ENCODE data around the gene FGF14. TPM values are rescaled to one million over a fixed set of nuclear protein-coding genes. Genes with fewer than 3 reads are reported as not detected.

The FGF14 gene
- total and polyA plus RNA-seq, 2 donors (not counting 3 experiments of a cell fraction or from before 2014, with no cell fraction given) = not detected

GRCh38 chr13:102289606-102290005, 112.2 kb downstream of the FGF14 start:
- Histone ChIP-seq H3K4me1 (ENCODE audit: control insufficient read depth, extremely low read depth, insufficient read depth, low read length) (no peaks in the 10 kb centered on the region), H3K9ac (replicated peaks; ENCODE audit: extremely low read depth, insufficient read depth, low read length) (no peak overlapping the region), H3K4me2 (ENCODE audit: insufficient read depth, low read length) (no peak overlapping the region), H2AFZ (ENCODE audit: low read depth, low read length) (no peak overlapping the region), H3K4me3 (replicated peaks in 1 of 3; ENCODE audit: insufficient read depth in 1 of 3, low read depth in 1 of 3, low read length in 3 of 3) (no peak overlapping the region), H4K20me1 (replicated peaks; ENCODE audit: control insufficient read depth, extremely low read depth, insufficient read depth, low read length) (no peaks in the 10 kb centered on the region), H3K27me3 (ENCODE audit: control insufficient read depth in 2 of 2, insufficient read depth in 2 of 2, low read length in 2 of 2) (no peaks in the 10 kb centered on the region), H3K79me2 (ENCODE audit: control insufficient read depth, insufficient read depth, low read length) (no peaks in the 10 kb centered on the region), H3K9me3 (replicated peaks; ENCODE audit: control insufficient read depth, insufficient read depth, low read length) (no peaks in the 10 kb centered on the region), H3K9me1 (replicated peaks; ENCODE audit: control insufficient read depth, extremely low read depth, insufficient read depth, low read length) (no peaks in the 10 kb centered on the region), H3K27ac (ENCODE audit: insufficient read depth, low read depth, low read length) (no peak overlapping the region), H3K36me3 (ENCODE audit: control insufficient read depth in 2 of 2, extremely low read depth in 1 of 2, insufficient read depth in 2 of 2, low read length in 2 of 2) (no peaks in the 10 kb centered on the region)
- intact Hi-C loops (cut with micrococcal nuclease) = no loop called here
- dilution Hi-C loops (cut with MboI; ENCODE audit: extremely low pct_ligation_motif_present, low sequenced_read_pairs) = no loop called here
- FAIRE-seq (no peak), DNase-seq (ENCODE audit: low read depth, low spot score) (no peak)
- ChIA-PET POLR2A (no interaction called here), CTCF (interaction anchor here (0.6 to 1.0 kb wide), 2 partner anchors 37 to 113 kb away, joined by 3 to 5 read pairs; no protein-coding TSS in a partner anchor)
- no TSS peak for BruUV-seq (replicated peaks)
- TF ChIP-seq, protein P1, sequence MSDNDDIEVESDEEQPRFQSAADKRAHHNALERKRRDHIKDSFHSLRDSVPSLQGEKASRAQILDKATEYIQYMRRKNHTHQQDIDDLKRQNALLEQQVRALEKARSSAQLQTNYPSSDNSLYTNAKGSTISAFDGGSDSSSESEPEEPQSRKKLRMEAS (IDR thresholded peaks at IDR 0.05; ENCODE audit: insufficient read depth, insufficient read length) = no peak
- TF ChIP-seq JUN (IDR thresholded peaks at IDR 0.05; ENCODE audit: borderline replicate concordance, insufficient read depth, insufficient read length, low read depth) = no peak
- no peak for TF ChIP-seq GATA2 (IDR thresholded peaks at IDR 0.05; ENCODE audit: insufficient read depth, insufficient read length, low read depth, low read length)
- TF ChIP-seq FOS (IDR thresholded peaks at IDR 0.05; ENCODE audit: borderline replicate concordance, insufficient read depth, low read length) = no peak
- no peak for TF ChIP-seq CTCF (IDR thresholded peaks at IDR 0.05; ENCODE audit: extremely low read depth in 1 of 2, insufficient read depth in 1 of 2, low read depth in 1 of 2, low read length in 2 of 2)
- TF ChIP-seq POLR2A (IDR thresholded peaks at IDR 0.05; ENCODE audit: low read depth, low read length) = no peak
- no peak for TF ChIP-seq POLR2AphosphoS5 (IDR thresholded peaks at IDR 0.05; ENCODE audit: insufficient read depth, low read depth, low read length)
- TF ChIP-seq EZH2 (IDR thresholded peaks at IDR 0.05; ENCODE audit: borderline replicate concordance, low read depth, low read length, severe bottlenecking) = no peak
